HepG2 (cell line): ENCODE data around the gene RRP12. TPM values are rescaled to one million over a fixed set of nuclear protein-coding genes. Genes with fewer than 3 reads are reported as not detected.

Experiments
- HMGXB4 ChIP-seq, 2 experiments: sonication (generic) in 1 of 2; formaldehyde crosslinking in 1 of 2; IDR thresholded peaks; 2 replicates each; pipeline versions ENCODE4 v1.4.0 to v1.6.1; 2018 to 2020; ENCODE audit warnings: missing genetic modification reagents in 2 of 2, borderline replicate concordance in 1 of 2, low read depth in 1 of 2, mild to moderate bottlenecking in 1 of 2, missing biosample characterization in 1 of 2
- HNF1A ChIP-seq, 2 experiments: sonication (generic) in 1 of 2; formaldehyde crosslinking in 1 of 2; IDR thresholded peaks; 2 replicates each; pipeline versions ENCODE4 v1.4.0 to v1.6.1; 2016 to 2020; ENCODE audit warnings: borderline replicate concordance in 1 of 2, low read depth in 1 of 2, mild to moderate bottlenecking in 1 of 2, missing genetic modification reagents in 1 of 2
- MEF2D ChIP-seq: sonication (generic); formaldehyde crosslinking; IDR thresholded peaks from 2 replicates; pipeline ENCODE4 v1.5.1; 2020; ENCODE audit warnings: mild to moderate bottlenecking, missing genetic modification reagents
- MXD3 ChIP-seq: IDR thresholded peaks from 2 replicates; pipeline ENCODE4 v1.6.1; 2016; ENCODE audit warnings: mild to moderate bottlenecking, missing biosample characterization, missing genetic modification reagents
- ZNF460 ChIP-seq: sonication (generic); formaldehyde crosslinking; IDR thresholded peaks from 2 replicates; pipeline ENCODE4 v1.5.1; 2020; ENCODE audit warnings: missing genetic modification reagents, mild to moderate bottlenecking, borderline replicate concordance
- polyA plus RNA-seq, 8 experiments: library from polyadenylated mRNA; depleted of rRNA in 3 of 8; stranded (reverse) in 7 of 8; unstranded in 1 of 8; fragments of >200 nt; fragmentation: Illumina TruSeq in 4 of 8; extraction: Trizol in 4 of 8; gene quantifications; 2 replicates each; pipeline versions ENCODE4 v1.2.1 to v1.2.3, GENCODE V29; 2011 to 2016; ENCODE audit warnings: low read depth in 4 of 8, missing spikeins in 1 of 8, mixed read lengths in 1 of 8; ENCODE audit not compliant: insufficient read depth in 1 of 8
- total RNA-seq, 5 experiments: library from RNA; depleted of rRNA; stranded (reverse); fragments of >200 nt; fragmentation: Illumina TruSeq; extraction: Trizol; gene quantifications; 2 replicates each; pipeline ENCODE4 v1.2.3, GENCODE V29; 2016; ENCODE audit warnings: low read depth in 1 of 5

RRP12 gene
- total and polyA plus RNA-seq, 2 of the 13 experiments (the other 11 are each of a cell fraction or from before 2014, with no cell fraction given): 13.2 to 39.4 TPM

DNA sequence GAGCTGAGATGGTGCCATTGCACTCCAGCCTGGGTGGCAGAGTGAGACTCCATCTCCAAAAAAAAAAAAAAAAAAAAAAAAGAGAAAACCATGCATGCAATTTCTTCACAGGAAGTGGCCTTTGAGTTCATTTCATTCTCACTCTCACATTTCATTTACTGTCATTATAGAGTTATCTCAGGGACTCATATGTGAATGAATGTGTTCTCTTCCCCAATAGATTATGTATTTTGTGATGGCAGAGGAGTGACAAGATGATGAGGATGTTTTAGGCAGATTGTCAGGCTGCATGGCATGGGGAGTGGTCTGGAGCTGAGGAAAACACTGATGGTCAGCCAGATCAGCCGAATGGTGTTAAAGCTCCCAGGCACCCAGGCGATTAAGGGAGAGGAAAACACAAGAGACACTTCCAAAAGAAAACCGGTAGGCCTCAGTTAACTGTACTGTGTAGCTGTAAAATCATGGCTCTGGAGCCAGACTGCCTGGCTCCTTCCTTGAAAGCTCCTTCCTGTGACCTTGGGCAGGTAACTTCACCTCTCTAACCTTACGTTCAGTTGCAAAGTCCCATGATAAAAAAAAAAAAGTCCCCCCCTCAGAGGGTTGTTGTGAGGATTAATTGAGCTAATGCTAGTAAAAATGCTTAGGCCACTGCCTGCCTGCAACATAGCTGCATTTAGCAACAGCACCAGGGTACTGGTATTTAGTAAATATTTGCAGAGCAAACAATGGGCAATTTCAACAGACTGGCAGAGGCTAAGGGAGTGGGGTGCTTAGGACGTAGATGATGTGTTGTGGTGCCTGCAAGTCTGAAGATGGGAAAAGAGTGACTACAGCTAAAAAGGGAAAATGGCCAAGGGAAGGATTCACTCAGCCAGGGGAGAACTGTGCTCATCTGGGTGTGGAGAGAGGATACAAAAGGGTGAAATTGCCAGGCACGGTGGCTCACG is 73.5 kb downstream of the RRP12 start (continued):
- TF ChIP-seq HMGXB4 (CRISPR knock-in tag; IDR thresholded peaks at IDR 0.05; ENCODE audit: borderline replicate concordance in 1 of 2, low read depth in 1 of 2) (0 out of 4 replicates have a peak, but pooled peaks of 1 of the 2 experiments have one; percentile 30), ZNF460 (CRISPR knock-in tag) (peak; percentile 80; the same call in 1 of the 2 replicates), HNF1A (IDR thresholded peaks at IDR 0.05; ENCODE audit: low read depth) (peak; percentile 60), HNF1A (CRISPR knock-in tag; IDR thresholded peaks at IDR 0.05; ENCODE audit: borderline replicate concordance) (peak; percentile 70; the same call in 1 of the 2 replicates), MEF2D (CRISPR knock-in tag) (peak; percentile 98), MXD3 (CRISPR knock-in tag) (no peak)
